ENCODE measurements around the gene DMC1. TPM values are rescaled to one million over a fixed set of nuclear protein-coding genes. Genes with fewer than 3 reads are reported as not detected.

DMC1 gene
- total RNA-seq, 4 donors from 2014 or later, result 0.84 to 1.4 (median 0.84) TPM; not detected in 1

DNA sequence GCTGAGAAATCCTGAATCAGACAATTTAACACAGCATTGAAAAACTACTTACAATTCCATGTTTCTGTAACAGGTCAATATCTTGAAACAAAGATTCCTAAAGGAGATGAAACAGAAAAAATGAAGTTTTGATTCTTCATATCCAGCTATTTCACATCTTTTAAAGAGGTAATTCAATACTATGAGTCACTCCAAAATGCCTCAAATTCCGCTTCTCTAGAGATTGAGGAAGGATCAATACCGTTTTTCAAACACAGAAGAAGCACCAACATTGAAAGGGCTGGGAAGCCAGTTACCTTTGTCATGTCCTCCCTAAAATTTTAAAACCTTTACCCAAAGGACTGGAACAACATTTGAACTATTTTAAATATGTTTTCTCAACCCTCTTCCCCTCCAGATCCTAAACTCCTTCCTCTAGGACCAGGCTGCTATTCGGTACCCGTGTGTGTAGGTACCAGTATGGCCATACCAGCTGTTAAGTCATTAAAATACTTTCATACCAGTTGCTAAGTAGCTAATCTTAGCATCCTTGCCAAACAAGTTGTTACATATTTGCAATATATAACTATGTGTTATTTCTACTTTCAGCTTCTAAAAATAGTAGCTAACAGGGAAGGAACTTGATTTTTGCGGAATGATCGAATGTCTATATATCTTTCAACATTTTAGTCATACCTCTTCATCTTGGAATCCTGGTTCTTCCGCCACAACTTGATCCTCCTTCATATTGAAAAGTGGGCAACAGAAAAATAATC, 2.3 kb downstream of the DMC1 start:
- TF ChIP-seq CTCF (IDR thresholded peaks at IDR 0.05), result no peak
- no peak for DNase-seq (ENCODE audit: low spot score)
- ATAC-seq (ENCODE audit: low FRiP score), result no peak

GRCh38 chr22:38566726-38567504, 3.1 kb downstream of the DMC1 start:
- no peak for TF ChIP-seq CTCF (IDR thresholded peaks at IDR 0.05)
- ATAC-seq (ENCODE audit: low FRiP score) (no peak), DNase-seq (ENCODE audit: low spot score) (no peak)

GRCh38 chr22:38565441-38565840, 4.5 kb downstream of the DMC1 start:
- ATAC-seq (ENCODE audit: low FRiP score) (no peak), DNase-seq (ENCODE audit: low spot score) (no peak)
- no peak for TF ChIP-seq CTCF (IDR thresholded peaks at IDR 0.05)

DNA sequence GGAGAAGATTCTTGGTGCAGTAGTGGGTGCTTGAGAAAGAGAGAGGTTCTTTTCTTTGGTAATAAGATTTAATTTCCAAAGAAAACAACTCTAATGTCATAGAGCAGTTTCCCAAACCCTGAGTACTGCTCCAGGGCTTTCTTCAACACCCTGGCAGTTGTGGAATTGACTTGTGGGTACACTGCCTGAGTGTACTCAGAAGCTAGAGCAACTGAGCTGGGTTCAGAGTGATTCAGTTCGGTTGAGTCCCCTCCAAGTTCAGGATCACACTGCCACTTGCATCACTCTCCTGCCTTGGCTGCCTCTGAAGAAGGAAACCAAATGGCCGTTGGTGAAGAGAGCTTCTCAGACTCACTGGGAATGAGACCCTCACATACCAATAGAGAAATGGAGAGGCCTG, 5.3 kb downstream of the DMC1 start:
- DNase-seq (ENCODE audit: low spot score) (no peak), ATAC-seq (ENCODE audit: low FRiP score) (no peak)
- TF ChIP-seq CTCF (IDR thresholded peaks at IDR 0.05), result no peak

DNA sequence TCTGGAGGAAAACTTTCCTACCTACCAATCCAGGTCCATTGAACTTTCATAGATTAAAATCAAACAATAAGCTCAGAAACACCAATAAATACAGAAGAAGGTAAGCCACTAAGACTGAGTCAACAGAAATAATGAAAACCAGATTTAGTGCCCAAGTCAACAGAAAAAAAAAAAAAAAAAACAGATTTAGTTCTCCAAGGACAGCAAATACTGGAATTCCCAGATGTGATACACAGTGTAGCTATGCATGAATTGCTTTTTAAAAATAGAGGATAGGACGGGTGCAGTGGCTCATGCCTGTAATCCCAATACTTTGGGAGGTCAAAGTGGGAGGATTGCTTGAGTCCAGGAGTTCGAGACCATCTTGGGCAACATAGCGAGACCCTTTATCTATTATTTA, 15.7 kb downstream of the DMC1 start:
- no peak for TF ChIP-seq CTCF (IDR thresholded peaks at IDR 0.05)

DNA sequence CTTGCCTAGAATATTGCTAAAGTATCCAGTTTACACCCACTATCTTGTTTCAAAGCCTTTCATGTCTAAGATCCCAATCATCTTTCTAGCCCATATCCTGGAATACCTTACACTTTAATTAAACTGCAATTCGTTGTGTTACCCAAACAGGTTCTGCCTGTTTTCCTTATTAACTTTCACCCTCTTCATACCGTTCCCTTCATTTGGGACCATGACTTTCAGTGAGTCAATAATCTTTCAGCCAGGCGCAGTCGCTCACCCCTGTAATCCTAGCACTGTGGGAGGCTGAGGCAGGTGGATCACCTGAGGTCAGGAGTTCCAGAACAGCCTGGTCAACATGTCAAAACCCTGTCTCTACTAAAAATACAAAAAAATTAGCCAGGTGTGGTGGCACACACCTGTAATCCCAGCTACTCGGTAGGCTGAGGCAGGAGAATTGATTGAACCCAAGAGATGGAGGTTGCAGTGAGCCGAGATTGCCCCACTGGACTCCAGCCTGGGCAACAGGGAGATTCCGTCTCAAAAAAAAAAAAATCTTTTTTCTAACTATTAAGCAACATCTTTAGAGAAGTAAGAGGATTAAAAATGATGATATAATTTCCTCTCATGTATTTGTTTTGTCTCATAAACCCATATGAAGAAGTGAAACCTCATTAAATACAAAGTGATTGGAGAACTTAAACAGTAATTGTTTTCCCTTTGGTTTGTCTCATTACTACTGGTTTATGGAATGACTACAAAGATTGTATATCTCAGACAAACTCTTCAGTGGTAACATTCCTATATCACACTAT, 20.7 kb downstream of the DMC1 start:
- TF ChIP-seq CTCF (IDR thresholded peaks at IDR 0.05), result no peak
- DNase-seq (ENCODE audit: low spot score), result no peak
- ATAC-seq (ENCODE audit: low FRiP score), result no peak

More for the DNA sequence above, 15.7 kb downstream of the DMC1 start:
- DNase-seq (ENCODE audit: low spot score) (no peak), ATAC-seq (ENCODE audit: low FRiP score) (no peak)

Measured in omental fat pad (tissue), 4 donors.